ENCODE results near the gene DUOXA2.

The DUOXA2 gene

GRCh38 chr15:45148076-45149059 lies 34.2 kb downstream of the DUOXA2 start:
- no peak for TF ChIP-seq CTCF (IDR thresholded peaks at IDR 0.05)
- DNase-seq (ENCODE audit: low spot score), result no peak
- H3K27ac ChIP-seq, result no peak overlapping the region
- no peak overlapping the region for H3K4me3 ChIP-seq

- no peak for TF ChIP-seq CTCF (IDR thresholded peaks at IDR 0.05)
- no peak overlapping the region for H3K4me3 ChIP-seq
- no peak overlapping the region for H3K27ac ChIP-seq
- DNase-seq (ENCODE audit: low spot score), result no peak
Observed at GRCh38 chr15:45149060-45149459, 34.9 kb downstream of the DUOXA2 start.

- no peak for DNase-seq (ENCODE audit: low spot score)
- TF ChIP-seq CTCF (IDR thresholded peaks at IDR 0.05), result no peak
- H3K4me3 ChIP-seq, result no peak overlapping the region
- no peak overlapping the region for H3K27ac ChIP-seq
Observed at GRCh38 chr15:45150481-45150880, 36.4 kb downstream of the DUOXA2 start.

- Histone ChIP-seq H3K27ac (no peak overlapping the region), H3K4me3 (no peak overlapping the region)
- DNase-seq (ENCODE audit: low spot score), result no peak
- no peak for TF ChIP-seq CTCF (IDR thresholded peaks at IDR 0.05)
Observed at GRCh38 chr15:45150997-45151396, 36.9 kb downstream of the DUOXA2 start.

- DNase-seq (ENCODE audit: low spot score), result no peak
- no peak for TF ChIP-seq CTCF (IDR thresholded peaks at IDR 0.05)
- Histone ChIP-seq H3K27ac (no peak overlapping the region), H3K4me3 (no peak overlapping the region)
Observed at GRCh38 chr15:45151998-45152828, 38.1 kb downstream of the DUOXA2 start.

GRCh38 chr15:45155739-45156138 lies 41.6 kb downstream of the DUOXA2 start:
- DNase-seq (ENCODE audit: low spot score), result no peak
- no peak overlapping the region for H3K27ac ChIP-seq
- no peak overlapping the region for H3K4me3 ChIP-seq
- no peak for TF ChIP-seq CTCF (IDR thresholded peaks at IDR 0.05)

All from coronary artery (tissue), 2 donors.